A549 treated with CORT108297 at 1 μM for 4 hours (cell line): ENCODE results near the gene METTL25. TPM values are rescaled to one million over a fixed set of nuclear protein-coding genes. Genes with fewer than 3 reads are reported as not detected.

Experiments
- total RNA-seq: library from RNA; stranded (reverse); fragments of 200-300 nt; extraction: Qiagen RNA extraction; gene quantifications from 5 replicates; pipeline ENCODE4 v1.2.3, GENCODE V29; 2022

The METTL25 gene, protein sequence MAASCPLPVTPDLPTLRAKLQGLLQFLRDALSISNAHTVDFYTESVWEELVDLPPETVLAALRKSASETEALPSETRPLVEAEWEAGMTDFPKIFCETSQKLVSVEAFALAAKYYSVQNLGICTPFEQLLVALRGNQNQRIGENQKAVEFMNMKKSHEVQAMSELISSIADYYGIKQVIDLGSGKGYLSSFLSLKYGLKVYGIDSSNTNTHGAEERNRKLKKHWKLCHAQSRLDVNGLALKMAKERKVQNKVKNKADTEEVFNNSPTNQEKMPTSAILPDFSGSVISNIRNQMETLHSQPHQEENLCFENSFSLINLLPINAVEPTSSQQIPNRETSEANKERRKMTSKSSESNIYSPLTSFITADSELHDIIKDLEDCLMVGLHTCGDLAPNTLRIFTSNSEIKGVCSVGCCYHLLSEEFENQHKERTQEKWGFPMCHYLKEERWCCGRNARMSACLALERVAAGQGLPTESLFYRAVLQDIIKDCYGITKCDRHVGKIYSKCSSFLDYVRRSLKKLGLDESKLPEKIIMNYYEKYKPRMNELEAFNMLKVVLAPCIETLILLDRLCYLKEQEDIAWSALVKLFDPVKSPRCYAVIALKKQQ
- total RNA-seq = 2.0 to 3.1 TPM (median 2.6 TPM) in 5 replicates

DNA sequence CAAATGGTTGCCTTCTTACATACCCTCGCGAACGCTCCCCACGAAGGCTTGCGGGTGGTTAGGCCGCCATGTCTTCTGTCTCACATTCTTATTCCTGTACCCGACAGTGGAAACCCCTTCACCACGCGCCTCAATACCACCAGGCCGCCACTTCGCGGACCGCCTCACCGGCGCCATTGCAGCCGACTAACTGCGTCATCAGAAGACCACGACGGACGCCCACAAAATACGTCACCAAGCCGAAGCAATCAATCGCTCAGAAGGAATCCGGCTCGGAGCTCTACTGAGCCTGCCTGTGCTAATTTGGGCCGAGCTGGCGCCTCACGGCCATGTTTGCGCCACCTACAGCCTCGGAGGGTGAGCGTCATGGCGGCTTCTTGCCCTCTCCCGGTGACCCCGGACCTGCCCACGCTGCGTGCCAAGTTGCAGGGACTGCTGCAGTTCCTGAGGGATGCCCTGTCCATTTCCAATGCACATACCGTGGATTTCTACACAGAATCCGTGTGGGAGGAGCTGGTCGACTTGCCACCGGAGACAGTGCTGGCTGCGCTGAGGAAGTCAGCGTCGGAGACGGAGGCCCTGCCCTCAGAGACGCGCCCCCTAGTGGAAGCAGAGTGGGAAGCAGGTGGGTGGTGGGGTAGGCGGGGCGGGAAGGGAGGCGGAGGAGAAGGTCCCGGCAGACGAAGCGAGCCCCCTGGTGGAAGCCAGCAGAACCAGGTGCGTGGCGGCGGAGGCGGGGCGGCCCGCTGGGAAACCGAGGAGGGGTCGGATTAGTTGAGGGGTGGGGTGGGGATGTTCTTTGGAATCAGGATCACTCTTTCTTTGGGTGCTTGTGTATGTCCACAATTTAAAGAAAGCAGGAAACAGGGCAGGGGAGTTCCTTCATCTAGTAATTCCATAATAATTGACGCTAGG, at the start of gene METTL25, which contains the start of gene CCDC59:
Gene METTL25 (plus strand): TSS at position 330 of the 915 bp plus-strand sequence. CDS start 37 bp downstream, at position 367.
Gene CCDC59 (minus strand): TSS at position 188 of the 915 bp plus-strand sequence. CDS start 11 bp downstream, at position 177.

Other genes starting within 250 kb of the METTL25 start
- gene CCDC59, start 142 bp upstream of the METTL25 start, total RNA-seq = 46.6 to 72.6 TPM (median 49.0 TPM) in 5 replicates